ENCODE data around the gene THEMIS.

Gene THEMIS

GRCh38 chr6:127869183-127869582, 31.7 kb downstream of the THEMIS start:
- no peak for TF ChIP-seq CTCF (conservative IDR thresholded peaks at IDR 0.05; ENCODE audit: low read depth)
- ChIA-PET CTCF (no interaction called here), POLR2A (ENCODE audit: low non-redundant PET) (no interaction called here)
- no peak for DNase-seq (ENCODE audit: low spot score)
- H3K27ac ChIP-seq, result no peak overlapping the region

- ChIA-PET CTCF (interaction anchor here (0.6 kb wide), 1 partner anchor 1008 kb away, joined by 3 read pairs; no protein-coding TSS in a partner anchor), POLR2A (ENCODE audit: low non-redundant PET) (no interaction called here)
- DNase-seq (ENCODE audit: low spot score), result no peak
- no peak overlapping the region for H3K27ac ChIP-seq
- TF ChIP-seq CTCF (conservative IDR thresholded peaks at IDR 0.05; ENCODE audit: low read depth), result no peak
Observed at GRCh38 chr6:127868338-127868737, 32.5 kb downstream of the THEMIS start.

- H3K27ac ChIP-seq, result no peak overlapping the region
- no peak for DNase-seq (ENCODE audit: low spot score)
- ChIA-PET CTCF (no interaction called here), POLR2A (ENCODE audit: low non-redundant PET) (no interaction called here)
- TF ChIP-seq CTCF (conservative IDR thresholded peaks at IDR 0.05; ENCODE audit: low read depth), result no peak
Observed at GRCh38 chr6:127866766-127867165, 34.1 kb downstream of the THEMIS start.

- POLR2A ChIA-PET (ENCODE audit: low non-redundant PET), result no interaction called here
- CTCF ChIA-PET, result no interaction called here
- no peak for DNase-seq (ENCODE audit: low spot score)
- H3K27ac ChIP-seq, result no peak overlapping the region
- TF ChIP-seq CTCF (conservative IDR thresholded peaks at IDR 0.05; ENCODE audit: low read depth), result no peak
Observed at GRCh38 chr6:127865108-127865507, 35.8 kb downstream of the THEMIS start.

- POLR2A ChIA-PET (ENCODE audit: low non-redundant PET), result no interaction called here
- H3K27ac ChIP-seq, result no peak overlapping the region
- TF ChIP-seq CTCF (conservative IDR thresholded peaks at IDR 0.05; ENCODE audit: low read depth), result no peak
- DNase-seq (ENCODE audit: low spot score), result no peak
- CTCF ChIA-PET, result no interaction called here
Observed at GRCh38 chr6:127864701-127865100, 36.2 kb downstream of the THEMIS start.

GRCh38 chr6:127860723-127861122, 40.1 kb downstream of the THEMIS start:
- DNase-seq (ENCODE audit: low spot score), result no peak
- H3K27ac ChIP-seq, result no peak overlapping the region
- TF ChIP-seq CTCF (conservative IDR thresholded peaks at IDR 0.05; ENCODE audit: low read depth), result no peak
- ChIA-PET CTCF (no interaction called here), POLR2A (ENCODE audit: low non-redundant PET) (no interaction called here)

GRCh38 chr6:127859956-127860355, 40.9 kb downstream of the THEMIS start:
- no peak for TF ChIP-seq CTCF (conservative IDR thresholded peaks at IDR 0.05; ENCODE audit: low read depth)
- ChIA-PET CTCF (no interaction called here), POLR2A (ENCODE audit: low non-redundant PET) (no interaction called here)
- H3K27ac ChIP-seq, result no peak overlapping the region
- no peak for DNase-seq (ENCODE audit: low spot score)
